ENCODE measurements around the gene SPATA18.
A peak's percentile ranks its signal among the peaks of the same experiment; 100 is the strongest.

The SPATA18 gene, protein sequence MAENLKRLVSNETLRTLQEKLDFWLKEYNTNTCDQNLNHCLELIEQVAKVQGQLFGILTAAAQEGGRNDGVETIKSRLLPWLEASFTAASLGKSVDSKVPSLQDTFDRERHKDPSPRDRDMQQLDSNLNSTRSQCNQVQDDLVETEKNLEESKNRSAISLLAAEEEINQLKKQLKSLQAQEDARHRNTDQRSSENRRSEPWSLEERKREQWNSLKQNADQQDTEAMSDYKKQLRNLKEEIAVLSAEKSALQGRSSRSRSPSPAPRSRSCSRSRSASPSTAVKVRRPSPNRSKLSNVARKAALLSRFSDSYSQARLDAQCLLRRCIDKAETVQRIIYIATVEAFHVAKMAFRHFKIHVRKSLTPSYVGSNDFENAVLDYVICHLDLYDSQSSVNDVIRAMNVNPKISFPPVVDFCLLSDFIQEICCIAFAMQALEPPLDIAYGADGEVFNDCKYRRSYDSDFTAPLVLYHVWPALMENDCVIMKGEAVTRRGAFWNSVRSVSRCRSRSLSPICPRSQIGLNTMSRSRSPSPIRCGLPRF

DNA sequence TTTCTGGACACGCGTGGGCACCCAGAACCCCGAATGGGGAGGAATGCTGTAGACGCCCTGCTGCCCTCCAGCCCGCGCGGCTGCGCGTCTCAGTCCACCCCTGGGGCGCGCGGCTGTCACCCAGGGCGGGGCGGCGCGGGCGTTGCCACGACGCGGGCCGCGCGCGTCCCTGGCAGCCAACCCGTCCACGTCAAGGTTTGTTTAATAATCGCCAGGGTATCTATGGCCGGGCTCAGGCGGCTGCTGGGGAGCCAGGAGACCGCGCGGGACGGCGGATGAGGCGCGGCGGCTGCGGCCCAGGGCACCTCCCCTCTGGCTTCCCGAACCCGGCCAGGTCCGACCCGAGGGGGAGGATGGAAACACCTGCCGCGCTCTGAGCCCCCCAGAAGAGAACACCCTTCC is at the start of gene SPATA18:
TSS of gene SPATA18 (plus strand) at position 92 of the 402 bp plus-strand sequence. CDS start 401 bp downstream, outside the sequence.
- DNase-seq: no peak

DNA sequence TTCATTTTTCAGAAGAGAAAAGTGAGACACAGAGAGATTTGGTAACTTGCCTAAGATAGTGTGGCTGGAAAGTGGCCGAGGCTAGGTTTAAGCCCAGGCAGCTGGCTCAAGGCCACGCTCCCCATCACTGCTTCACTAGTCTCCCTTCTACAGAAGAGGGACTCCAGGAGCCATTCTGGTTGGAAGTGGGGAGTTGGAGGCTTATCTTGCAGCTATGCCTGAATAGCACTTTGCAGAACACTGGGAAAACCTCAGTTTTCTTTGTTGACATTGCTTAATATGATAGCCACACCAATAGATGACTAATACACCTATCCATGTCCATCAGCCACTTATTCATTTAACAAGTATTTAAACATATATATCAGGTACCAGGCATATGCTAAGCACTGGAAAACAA is 49.5 kb upstream of the SPATA18 start:
- DNase-seq: no peak

DNA sequence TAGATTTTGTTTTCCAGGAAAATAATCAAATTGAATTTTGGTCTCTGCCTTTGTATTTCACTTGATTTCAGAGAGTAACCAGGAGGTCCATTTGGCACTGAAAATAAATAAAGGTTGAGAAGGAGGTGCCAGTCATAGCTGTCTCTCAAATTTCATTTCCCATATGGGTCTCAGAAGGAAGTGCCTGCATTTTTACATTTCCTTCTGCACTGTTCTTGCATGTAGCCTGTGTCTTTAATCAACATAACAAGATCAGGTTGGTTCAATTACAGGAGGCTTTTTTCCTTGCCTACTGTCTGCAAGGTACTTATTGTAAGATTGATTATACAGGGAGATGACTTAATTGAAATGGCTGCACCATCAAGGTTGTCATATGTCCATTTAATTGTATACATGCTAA is 46.7 kb upstream of the SPATA18 start:
- no peak for DNase-seq

DNA sequence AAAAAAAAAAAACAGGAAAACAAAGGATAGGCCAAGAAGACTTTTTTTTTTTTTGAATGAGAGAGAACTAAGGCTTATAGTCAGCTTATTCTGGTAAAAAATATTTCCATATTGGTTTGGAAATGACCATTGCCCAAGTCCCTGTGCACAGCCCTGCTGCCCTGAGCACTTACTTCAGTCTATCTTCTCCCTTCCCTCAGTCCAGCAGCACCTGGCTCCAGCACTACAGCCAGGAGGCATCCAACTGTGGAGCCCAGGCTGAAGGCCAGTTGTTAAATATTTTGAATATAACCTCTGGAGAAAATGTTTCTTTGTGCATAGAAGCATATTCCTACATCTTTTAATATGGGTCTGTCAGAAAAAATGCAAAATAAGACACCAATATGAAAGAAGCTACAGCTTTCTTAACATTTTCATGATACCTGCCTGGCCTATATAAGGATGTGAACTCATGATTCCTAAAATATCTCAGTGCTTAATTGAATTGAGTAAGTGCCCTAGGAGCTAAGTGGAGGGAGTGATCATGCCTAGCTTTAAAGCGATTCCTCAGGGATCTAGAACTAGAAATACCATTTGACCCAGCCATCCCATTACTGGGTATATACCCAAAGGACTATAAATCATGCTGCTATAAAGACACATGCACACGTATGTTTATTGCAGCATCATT is 45.4 kb upstream of the SPATA18 start:
- DNase-seq: no peak

DNA sequence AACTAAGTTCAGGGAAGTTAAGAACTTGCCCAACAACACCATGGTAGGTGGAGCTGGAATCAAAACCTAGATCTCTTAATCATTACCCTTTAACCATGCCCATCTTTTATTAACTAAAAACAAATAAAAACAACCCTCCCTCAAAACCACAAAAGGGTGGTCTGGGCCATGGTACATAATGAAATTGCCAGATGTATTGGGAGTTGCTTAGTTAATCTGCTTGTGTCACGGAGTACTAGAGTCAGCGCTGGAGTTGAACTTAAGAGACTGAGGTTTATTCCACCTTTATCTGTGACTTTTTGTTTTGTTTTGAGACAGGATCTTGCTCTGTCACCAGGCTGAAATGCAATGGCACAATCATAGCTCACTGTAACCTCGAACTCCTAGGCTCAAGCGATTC is 44.2 kb upstream of the SPATA18 start:
- no peak for DNase-seq

DNA sequence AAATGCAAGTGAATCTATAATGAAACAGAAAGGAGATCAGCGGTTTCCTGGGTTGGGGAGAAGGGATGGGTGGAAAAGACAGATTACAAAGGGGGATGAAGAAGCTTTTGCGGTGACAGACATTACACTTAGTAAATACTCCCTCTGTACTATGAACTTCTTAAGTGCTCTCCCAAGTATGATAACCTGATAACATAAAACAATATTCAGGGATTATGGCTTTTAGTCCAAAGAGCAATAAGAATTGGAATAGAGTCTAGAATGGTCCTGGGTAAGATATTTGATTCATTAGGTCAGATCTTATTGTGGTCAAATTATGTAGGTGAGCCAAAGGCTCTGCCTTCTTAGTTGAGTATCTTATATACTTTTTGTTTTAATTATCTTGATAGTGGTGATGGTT is 40.1 kb upstream of the SPATA18 start:
- no peak for DNase-seq

DNA sequence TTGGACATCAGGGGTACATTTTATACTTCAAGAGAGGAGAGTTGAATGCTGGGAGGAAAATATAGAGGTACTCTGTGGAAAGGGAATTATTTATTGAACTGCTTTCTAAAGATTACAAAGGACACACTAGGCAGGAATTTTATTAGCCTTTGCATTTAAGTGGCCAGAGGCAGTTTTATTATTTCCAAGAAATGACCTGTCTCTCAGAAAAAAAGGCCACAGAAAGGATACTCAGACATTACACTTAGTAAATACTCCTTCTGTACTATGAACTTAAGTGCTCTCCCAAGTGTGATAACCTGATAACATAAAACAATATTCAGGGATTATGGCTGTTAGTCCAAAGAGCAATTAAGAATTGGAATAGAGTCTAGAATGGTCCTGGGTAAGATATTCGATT is 38.5 kb upstream of the SPATA18 start:
- DNase-seq: no peak

DNA sequence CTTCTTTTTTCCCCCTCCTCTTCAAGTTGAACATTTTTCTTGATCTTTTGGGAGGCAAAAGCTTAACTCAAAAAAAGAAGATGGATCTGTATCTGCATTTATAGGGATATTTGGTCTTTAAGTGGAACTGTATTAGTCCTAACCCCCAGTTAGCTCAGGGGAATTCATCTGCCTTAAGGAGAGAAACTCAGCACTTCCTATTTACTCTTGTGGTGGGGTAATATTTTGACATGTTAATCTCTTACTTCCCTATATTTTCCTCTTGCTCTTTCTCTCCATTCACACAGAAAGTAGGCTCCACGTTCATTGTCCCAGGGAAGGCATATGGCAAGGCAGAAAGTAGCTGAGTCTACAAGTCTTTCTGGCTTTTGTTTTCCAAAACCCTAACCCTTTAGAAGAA is 36.2 kb upstream of the SPATA18 start:
- no peak for DNase-seq

DNA sequence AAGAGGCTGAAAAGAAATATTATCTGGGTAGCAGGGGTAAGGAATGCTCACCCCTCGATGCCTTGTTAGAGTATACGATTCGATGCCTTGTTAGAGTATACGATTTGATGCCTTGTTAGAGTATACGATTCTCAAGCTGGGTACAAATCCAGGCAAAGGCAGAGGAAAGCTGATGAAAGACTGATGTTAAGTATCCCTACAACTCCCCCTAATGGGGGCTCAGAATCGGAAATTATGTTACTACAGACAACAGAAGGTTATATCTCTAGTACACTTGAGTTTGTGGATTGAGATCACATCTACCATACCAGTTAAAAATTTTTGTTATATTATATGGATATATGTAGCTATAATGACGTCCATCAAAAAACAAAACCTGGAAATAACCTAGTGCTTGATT is 35.7 kb upstream of the SPATA18 start:
- no peak for DNase-seq

DNA sequence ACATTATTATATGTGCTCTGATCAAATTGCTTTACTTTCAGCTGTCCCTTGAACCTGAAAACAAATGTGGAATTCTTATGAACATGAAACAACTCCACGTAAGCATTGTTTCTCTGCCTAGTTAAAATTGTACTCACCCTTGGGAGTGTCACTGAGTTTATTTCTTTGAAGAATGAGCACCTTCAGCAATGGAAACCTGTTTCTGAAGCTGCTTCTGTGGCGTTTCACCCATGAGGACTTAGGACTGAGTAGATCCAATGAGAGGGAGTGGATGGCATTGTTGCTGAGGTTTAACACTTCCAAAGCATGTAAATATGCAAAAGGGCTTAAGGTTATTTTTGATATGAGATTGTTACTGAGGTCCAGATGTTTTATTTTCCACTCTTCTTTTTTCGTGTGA is 34.1 kb upstream of the SPATA18 start:
- DNase-seq: no peak

DNA sequence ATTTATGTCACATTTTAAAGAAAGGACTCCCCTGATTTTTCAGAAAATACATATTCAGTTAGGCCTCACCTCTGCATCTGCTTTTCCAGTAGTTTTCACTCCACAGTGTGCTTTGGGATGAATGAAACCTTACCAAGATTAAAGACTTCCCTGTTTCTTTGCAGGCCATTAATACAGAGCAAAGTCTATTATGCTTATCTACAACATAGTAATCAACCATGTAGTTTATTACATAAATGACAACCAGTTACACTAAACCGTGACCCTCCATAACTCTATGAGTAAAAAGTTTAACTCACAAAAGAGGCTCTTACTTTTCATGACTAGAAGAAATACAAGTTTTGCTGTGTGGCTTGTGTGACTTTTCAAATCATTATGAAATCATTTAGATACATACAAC is 33.3 kb upstream of the SPATA18 start:
- no peak for DNase-seq

DNA sequence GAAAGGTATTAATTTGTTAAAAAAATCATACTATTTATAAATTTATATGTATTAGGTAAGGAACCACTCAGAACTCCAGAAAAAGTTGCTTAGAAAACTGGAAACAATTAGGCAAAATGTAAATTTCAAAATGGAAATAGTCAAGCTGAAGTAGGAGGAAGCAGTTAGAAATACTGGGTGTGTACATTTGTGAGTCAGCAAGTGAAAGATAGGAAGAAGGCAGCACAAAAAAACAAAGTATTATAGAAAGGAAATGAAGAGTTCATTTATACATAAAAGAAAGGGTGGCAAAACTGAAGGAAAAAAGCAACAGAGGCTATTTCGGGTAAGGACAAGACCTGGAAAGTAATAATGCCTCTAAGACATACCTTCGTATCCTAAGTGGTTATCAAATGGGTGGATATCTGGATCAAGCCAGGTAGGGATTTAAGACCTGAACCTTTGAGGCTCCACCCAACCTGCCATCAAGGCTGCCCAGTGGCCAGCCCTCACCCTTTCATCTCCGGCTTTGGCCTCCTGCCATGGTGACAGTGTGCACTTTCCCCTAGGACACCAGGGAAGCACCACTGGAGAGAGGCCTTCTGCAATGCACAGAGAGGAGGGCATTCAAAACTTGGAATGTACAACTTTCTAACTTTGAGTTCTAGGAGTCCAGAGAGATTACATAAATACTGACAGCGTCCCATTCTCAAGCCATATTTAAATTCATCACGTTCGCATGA is 31.0 kb upstream of the SPATA18 start, which contains the start of gene LRRC66:
TSS of gene LRRC66 (minus strand) at position 428 of the 722 bp plus-strand sequence. CDS start 2,750 bp downstream, outside the sequence.
- DNase-seq: no peak

DNA sequence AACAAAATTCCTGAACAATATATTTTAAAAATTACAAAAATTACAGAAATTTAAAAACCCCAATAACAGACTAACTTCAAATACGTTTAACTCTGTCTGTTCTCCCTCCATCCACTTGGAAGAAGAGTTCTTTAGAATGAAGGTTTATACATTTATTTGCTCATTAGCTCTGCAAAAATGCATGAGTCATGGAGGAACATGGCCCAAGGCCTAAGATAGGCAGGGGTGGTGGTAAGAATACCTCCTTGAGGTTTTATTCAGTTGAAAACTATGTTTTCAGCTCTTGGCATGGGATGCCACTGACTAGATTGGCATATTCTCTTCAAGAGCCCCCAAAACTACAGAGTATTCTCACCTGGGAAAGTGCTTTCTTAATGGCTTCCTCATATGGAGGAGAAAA is 22.1 kb upstream of the SPATA18 start:
- DNase-seq: no peak

DNA sequence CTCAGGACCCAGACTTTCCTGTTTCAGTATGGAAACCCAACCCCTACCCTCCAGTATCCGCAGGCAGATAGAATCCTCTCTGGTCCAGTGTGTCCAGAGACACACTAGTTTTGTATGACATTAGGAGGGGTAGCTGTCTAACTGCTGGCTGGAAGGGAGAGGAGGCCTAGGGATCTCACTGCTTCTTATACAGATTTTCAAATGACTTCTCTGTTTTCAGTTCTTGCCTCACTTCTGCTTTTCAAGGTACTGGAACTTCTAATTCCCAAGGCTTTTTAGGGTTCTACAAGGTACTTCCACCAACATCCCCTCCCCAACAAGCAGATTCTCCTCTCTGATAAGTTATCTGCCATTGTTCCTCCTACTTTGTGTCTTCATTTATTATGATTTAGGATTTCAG is 19.1 kb upstream of the SPATA18 start:
- DNase-seq: no peak

DNA sequence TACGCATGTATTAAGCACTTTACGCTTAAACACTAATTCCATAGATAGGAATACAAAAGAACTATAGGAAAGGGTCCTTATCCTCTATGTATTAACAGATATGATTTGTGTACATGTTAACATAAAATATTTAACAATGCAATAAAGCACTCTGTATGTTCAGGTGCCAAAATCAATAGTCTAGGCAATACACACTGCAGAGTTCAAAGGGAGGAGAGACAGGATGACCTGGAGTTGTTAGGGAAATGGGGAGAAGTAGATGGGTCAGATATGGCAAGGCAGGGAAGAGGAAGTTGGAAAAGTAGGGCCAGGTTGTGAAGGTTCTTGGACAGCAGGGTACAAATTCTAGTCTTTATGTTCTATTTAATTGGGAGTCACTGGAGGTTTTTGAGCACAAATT is 15.9 kb upstream of the SPATA18 start:
- DNase-seq: no peak

DNA sequence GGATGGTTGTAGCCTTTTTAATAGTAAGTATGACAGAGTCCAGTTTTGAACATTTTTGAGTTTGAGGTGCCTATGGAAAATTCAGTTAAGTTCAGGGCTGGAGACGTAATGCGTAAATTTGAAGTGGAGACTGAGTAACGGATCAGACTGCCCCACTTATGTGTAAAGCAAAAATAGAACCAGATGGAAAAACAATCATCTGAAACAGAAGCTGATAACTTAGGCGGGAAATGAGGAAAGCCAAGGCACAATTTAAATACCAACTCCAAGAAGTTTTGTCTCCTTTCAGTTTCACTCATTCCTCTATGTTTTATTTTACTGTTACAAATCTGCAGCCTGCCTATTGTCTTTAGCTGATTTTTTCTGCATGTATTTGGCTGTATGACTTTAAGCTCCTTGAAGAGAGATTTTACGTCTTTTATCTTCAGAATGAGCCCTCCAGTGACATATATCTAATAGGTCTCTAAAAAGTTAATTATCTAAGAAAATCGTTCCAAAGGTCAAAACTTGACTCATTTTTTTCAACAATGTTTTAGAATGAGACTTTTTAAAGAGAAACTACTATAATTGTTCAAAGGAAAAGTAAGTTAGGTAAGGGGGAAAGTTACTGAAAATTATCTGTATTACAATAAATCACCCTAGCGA is 14.1 kb upstream of the SPATA18 start:
- DNase-seq: no peak

DNA sequence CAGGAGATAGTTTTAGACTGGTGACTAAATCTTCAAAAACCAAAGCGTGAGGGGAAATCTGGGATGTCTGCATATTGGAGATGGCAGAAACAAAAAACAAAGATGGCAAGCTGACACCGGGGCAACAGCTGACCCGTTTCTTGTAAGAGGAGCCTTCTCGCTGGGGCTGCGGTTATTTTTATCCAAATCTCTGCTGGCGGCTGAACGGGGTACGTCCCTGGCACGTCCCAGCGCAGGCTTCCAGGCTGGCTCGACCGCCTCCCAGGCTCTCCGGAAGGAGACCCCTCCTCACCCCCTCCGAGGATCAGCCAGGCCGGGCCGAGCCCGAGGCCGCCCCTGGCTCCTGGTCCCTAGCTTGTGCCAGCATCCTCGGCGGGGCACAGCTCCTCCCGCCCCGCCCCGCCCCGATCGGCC is 13.4 kb upstream of the SPATA18 start:
- no peak for DNase-seq

DNA sequence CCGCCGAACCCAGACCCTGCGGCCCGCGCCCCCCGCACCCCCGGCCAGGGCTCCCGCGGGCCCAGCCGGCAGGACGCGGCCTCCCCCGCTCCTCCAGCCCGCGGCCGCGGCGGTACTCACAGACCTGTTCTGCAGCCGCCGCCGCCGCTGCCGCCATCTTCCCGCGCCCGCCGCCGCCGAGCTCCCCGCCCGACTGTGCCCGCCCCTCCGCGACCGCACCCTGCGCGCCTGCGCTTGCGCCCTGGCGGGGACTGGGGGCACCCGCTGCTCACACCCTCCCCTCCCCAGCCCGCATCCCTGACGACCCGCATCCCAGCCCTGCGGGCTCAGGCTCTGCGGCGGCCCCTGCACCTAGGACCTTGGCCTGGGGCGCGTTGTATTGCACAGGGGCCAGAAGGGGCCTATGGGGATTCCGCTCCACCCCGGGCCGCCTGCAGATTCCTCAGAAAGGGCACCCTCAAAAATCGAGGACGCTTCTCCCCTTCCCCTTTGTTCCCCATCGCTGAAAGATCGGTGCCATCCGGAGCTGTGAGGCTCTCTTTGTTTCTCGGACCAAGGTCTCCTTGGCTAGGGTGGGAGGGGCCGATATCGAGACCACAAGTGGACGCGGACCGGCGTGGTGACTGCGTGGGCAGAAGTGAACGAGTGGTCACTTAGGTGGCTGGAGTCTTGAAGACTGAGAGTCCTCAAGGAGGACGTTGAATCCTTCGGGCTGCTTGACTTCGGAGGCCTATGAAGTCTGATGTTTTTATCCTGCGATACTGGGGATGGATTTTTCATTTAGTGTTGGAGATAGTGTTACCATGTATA is 12.8 kb upstream of the SPATA18 start, which contains the start of gene SGCB:
TSS of gene SGCB (minus strand) at position 197 of the 810 bp plus-strand sequence. CDS start at position 157, 40 bp downstream.
- DNase-seq: peak; percentile 28

DNA sequence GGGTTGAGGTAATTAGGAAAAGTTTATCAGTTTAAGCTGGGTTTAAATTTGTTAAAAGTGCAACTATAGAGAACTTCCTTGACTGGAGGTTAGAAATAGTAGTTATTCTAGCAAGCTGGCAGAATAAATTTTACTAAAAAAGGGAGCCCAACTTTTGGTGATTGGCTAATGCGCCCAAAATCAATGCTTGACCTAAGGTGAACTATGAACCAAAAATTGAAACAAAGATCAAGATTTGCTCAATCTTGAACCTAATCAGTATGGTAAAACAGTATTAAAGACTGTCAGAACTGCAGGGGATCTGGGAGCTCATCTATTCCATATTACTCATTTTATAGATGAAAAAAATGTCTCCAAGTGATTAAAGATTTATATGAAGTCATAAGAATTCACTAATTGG is 6.1 kb upstream of the SPATA18 start:
- DNase-seq: no peak

DNA sequence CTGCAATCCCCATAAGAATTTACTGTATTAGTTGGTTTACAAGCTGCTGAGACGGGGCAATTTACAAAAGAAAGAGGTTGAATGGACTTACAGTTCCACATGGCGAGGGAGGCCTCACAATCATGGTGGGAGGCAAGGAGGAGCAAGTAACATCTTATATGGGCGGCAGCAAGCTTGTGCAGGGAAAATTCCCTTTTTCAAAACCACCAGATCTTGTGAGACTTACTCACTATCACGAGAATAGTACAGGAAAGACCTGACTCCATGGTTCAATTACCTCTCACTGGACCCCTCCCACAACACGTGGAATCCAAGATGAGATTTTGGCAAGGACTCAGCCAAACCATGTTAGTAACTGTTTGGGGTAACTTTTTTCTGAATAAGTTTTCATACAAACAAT is 1.8 kb upstream of the SPATA18 start:
- DNase-seq: no peak

DNA sequence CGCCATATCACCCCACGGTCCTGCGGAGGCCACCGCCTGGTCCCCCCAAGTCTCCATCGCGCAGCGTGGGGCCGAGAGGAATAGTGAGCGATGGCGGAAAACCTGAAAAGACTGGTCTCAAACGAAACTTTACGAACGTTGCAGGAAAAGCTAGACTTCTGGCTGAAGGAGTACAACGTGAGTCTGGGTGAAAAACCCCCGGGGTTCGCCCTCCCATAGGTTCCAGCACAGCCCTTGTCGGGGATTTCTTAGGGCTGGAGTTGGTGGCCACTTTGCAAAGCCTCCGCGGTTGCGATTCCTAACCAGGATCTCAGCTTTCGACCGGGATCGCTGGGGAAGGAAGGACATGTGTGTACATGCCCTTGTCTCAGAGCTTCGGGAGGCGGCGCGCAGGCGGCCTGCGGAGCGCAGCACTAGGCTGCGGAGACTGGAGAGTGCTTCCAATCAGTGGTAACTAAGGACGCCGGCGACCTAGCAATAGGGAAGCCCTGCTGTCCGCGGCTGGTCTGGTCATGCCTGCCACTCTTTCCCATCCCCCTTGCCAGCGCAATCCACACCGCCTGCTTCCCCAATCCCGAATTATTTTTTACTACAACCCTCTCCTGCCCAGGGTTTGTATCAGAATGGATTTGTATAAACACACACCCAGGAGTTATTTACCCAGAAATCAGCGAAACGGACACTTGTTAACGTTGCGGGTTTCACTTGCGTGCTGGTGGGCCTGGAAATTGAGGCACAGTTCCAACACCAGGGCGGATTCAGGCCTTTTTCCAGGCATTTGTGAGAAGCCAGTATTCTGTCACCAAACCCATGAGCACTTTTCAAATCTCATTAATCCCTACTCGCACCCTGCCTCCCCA is 741 bp downstream of the SPATA18 start:
- no peak for DNase-seq
